Stimulated activated CD8-positive, alpha-beta memory T cell treated with anti-CD3 and anti-CD28 coated beads, Interleukin-12 subunit alpha, Interleukin-12 subunit beta, amount 100 ng/mL, for 24 hours (primary cell): ENCODE measurements around the gene RHOXF1.
"Not testable (repeated sequence)": the region's sequence is repeated elsewhere in the genome, so short reads cannot be mapped to it uniquely, and the experiment has no call there.

Experiments
- DNase-seq: peaks from one replicate; pipeline ENCODE4 v3.0.0-alpha.2; 2020; ENCODE audit errors: extremely low read depth

Gene RHOXF1

DNA sequence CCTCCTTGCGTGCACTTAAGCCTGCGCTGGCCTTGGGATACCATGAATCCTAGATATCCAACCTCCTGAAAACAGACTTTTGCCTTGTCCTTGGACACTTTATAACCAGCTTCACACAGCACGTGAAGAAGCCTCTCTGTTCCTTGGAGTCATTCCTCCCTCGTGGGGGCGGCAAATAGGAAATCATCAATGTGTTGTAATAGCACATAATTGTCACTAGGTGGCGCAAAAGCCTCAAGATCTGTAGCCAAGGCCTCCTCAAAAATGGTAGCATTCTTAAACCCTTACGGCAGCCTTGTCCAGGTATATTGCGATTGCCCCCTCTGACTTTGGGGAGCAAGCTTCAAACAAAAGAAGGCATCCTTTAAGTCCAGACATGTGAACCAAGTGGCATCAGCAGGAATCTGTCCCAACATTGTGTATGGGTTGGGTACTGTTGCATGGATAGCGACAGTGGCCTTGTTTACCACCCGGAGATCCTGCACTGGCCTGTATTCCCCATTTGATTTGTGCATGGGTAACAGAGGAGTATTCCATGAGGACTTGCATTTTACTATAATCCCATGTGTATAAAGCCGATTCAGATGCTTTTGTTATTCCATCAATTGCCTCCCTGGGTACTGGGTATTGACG is 30.0 kb downstream of the RHOXF1 start:
- DNase-seq: not testable (repeated sequence)

DNA sequence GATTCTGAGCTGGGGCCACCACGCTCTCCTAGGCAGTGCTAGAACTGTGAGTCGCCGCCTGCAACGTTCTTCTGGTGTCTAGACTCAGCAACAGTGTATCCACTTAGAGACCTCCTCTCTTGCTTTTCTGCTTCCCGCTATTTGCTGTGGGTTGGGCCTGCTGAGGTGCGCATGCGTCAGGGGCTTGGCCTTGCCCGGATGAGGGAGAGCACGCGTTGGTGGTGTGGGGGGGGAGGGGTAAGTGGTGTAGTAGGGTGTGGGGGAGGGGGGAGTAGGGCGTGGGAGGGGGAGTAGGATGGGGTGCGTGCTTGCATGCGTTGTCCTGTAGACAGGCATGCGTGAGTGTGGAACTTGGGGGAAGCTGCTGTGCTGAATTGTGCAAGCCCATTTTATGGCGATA is 38.1 kb downstream of the RHOXF1 start, which contains the start of gene RHOXF2B:
Gene RHOXF2B (minus strand): TSS at position 101 of the 400 bp plus-strand sequence. CDS start 138 bp downstream, outside the sequence.
- DNase-seq: not testable (repeated sequence)

DNA sequence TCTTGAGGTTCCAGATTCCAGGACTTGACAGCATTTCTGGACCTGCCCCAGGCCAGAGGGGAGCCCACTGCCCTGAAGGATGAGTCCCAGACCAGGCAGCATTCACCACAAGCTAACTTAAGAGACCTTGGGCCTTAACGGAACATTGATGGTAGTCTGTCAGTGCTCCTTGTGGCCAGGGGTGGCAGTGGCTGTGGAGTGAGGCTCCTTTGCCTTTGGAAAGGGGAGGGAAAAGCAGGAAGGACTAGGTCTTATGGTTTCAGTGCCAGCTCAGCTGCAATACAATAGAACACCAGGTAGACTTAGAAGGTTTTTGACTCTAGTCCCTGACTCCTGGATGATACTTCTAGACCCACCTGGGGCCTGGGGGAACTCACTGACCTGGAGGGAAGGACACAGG is 49.5 kb downstream of the RHOXF1 start:
- DNase-seq: not testable (repeated sequence)
